CD14-positive monocyte (primary cell): ENCODE measurements around the gene CPB2. TPM values are rescaled to one million over a fixed set of nuclear protein-coding genes. Genes with fewer than 3 reads are reported as not detected.
A peak's percentile ranks its signal among the peaks of the same experiment; 100 is the strongest.

Experiments used
- DNase-seq, 3 donors: peaks; one replicate each; pipeline ENCODE4 v3.0.0-alpha.2; 2011 to 2022
- H2AFZ ChIP-seq: 2 replicates; pipeline ENCODE4 v1.6.0; 2012; ENCODE audit warnings: mild to moderate bottlenecking, low read depth, low read length, inconsistent platforms; ENCODE audit not compliant: insufficient read depth, poor library complexity, severe bottlenecking
- H3K27ac ChIP-seq, 2 donors: 1 replicate in 1 of 2; 2 replicates in 1 of 2; pipeline ENCODE4 v1.5.1; 2012 to 2013; ENCODE audit warnings: low read length in 2 of 2, control low read depth in 1 of 2, inconsistent platforms in 1 of 2, low read depth in 1 of 2, mild to moderate bottlenecking in 1 of 2
- H3K27me3 ChIP-seq, 2 donors: one replicate each; pipeline versions ENCODE4 v1.6.0 to v1.6.1; 2011 to 2013; ENCODE audit warnings: low read length in 2 of 2; ENCODE audit not compliant: control insufficient read depth in 2 of 2, insufficient read depth in 2 of 2
- H3K36me3 ChIP-seq, 2 donors: replicated peaks in 1 of 2; 1 replicate in 1 of 2; 2 replicates in 1 of 2; pipeline versions ENCODE4 v1.5.1 to v1.6.1; 2012 to 2013; ENCODE audit warnings: low read length in 2 of 2, control low read depth in 1 of 2, inconsistent platforms in 1 of 2, mild to moderate bottlenecking in 1 of 2; ENCODE audit not compliant: insufficient read depth in 2 of 2, control insufficient read depth in 1 of 2
- H3K4me1 ChIP-seq, 2 donors: 1 replicate in 1 of 2; 2 replicates in 1 of 2; pipeline versions ENCODE4 v1.5.1 to v1.6.1; 2012 to 2013; ENCODE audit warnings: low read length in 2 of 2, control low read depth in 1 of 2, inconsistent platforms in 1 of 2, mild to moderate bottlenecking in 1 of 2, moderate library complexity in 1 of 2; ENCODE audit not compliant: insufficient read depth in 2 of 2, control insufficient read depth in 1 of 2
- H3K4me2 ChIP-seq: replicated peaks from 2 replicates; pipeline ENCODE3; 2012; ENCODE audit warnings: low read length, moderate library complexity, mild to moderate bottlenecking; ENCODE audit not compliant: poor library complexity, severe bottlenecking; ENCODE audit errors: extremely low read depth
- H3K4me3 ChIP-seq, 3 experiments: fragments of 200-600 bp in 1 of 3; sonication (generic) in 1 of 3; replicated peaks in 1 of 3; 1 replicate in 2 of 3; 2 replicates in 1 of 3; pipeline ENCODE4 v1.5.1; 2011 to 2013; ENCODE audit warnings: low read length in 3 of 3, mild to moderate bottlenecking in 3 of 3, control low read depth in 2 of 3, low read depth in 2 of 3, inconsistent platforms in 1 of 3, moderate library complexity in 1 of 3
- H3K79me2 ChIP-seq: 2 replicates; pipeline ENCODE4 v1.6.0; 2012; ENCODE audit warnings: mild to moderate bottlenecking, control low read depth, inconsistent platforms, low read length, moderate library complexity; ENCODE audit not compliant: insufficient read depth
- H3K9ac ChIP-seq: 2 replicates; pipeline ENCODE4 v1.6.0; 2017; ENCODE audit warnings: low read length, mild to moderate bottlenecking; ENCODE audit not compliant: insufficient read depth, poor library complexity, severe bottlenecking
- H3K9me3 ChIP-seq, 2 donors: replicated peaks in 1 of 2; 1 replicate in 1 of 2; 2 replicates in 1 of 2; pipeline versions ENCODE4 v1.5.1 to v1.6.1; 2012 to 2013; ENCODE audit warnings: low read length in 2 of 2, control low read depth in 1 of 2; ENCODE audit not compliant: control insufficient read depth in 1 of 2, insufficient read depth in 1 of 2
- H4K20me1 ChIP-seq: 2 replicates; pipeline ENCODE4 v1.6.0; 2012; ENCODE audit warnings: mild to moderate bottlenecking, low read length, control low read depth, moderate library complexity; ENCODE audit not compliant: insufficient read depth
- H3K27ac Mint-ChIP-seq, 7 donors: one replicate each; pipeline ENCODE4 v1.8.0; 2020; ENCODE audit warnings: mild to moderate bottlenecking in 7 of 7, mixed read lengths in 7 of 7, moderate library complexity in 6 of 7, inconsistent platforms in 2 of 7
- H3K27me3 Mint-ChIP-seq, 3 donors: one replicate each; pipeline ENCODE4 v1.8.0; 2021 to 2022; ENCODE audit warnings: low read depth in 3 of 3, mild to moderate bottlenecking in 3 of 3, mixed read lengths in 3 of 3, moderate library complexity in 3 of 3, inconsistent platforms in 1 of 3
- H3K36me3 Mint-ChIP-seq, 2 donors: one replicate each; pipeline ENCODE4 v1.8.0; 2020; ENCODE audit warnings: mixed read lengths in 2 of 2, inconsistent platforms in 1 of 2, mild to moderate bottlenecking in 1 of 2
- H3K4me1 Mint-ChIP-seq: one replicate; pipeline ENCODE4 v1.8.0; 2020; ENCODE audit warnings: mild to moderate bottlenecking, mixed read lengths
- H3K4me3 Mint-ChIP-seq, 2 donors: one replicate each; pipeline ENCODE4 v1.8.0; 2020; ENCODE audit warnings: mild to moderate bottlenecking in 2 of 2, mixed read lengths in 2 of 2, moderate library complexity in 1 of 2
- H3K9me3 Mint-ChIP-seq, 7 donors: one replicate each; pipeline ENCODE4 v1.8.0; 2020 to 2022; ENCODE audit warnings: mixed read lengths in 7 of 7, mild to moderate bottlenecking in 6 of 7, moderate library complexity in 6 of 7, inconsistent platforms in 2 of 7
- WGBS: methylation state at CpG from one replicate; pipeline ENCODE4 v1.1.5; 2013; ENCODE audit warnings: missing lambda C conversion rate; ENCODE audit not compliant: insufficient coverage; 5-methylcytosine and 5-hydroxymethylcytosine counted together
- intact Hi-C, 2 donors: fragments of 100-400 bp; cut with micrococcal nuclease; formaldehyde crosslinking; loops; one replicate each; pipeline versions ENCODE4 v1.15.0 to v1.15.1; 2023
- polyA plus RNA-seq, 3 donors: library from polyadenylated mRNA; depleted of rRNA in 1 of 3; unstranded in 2 of 3; stranded (reverse) in 1 of 3; fragments of 300-500 nt in 2 of 3; fragments of >200 nt in 1 of 3; fragmentation: Illumina TruSeq in 2 of 3; gene quantifications; 1 replicate in 2 of 3; 2 replicates in 1 of 3; pipeline ENCODE4 v1.2.3, GENCODE V29; 2012 to 2021
- TF ChIP-seq, protein P1 (sequence below): fragments of 200-600 bp; IDR thresholded peaks from one replicate; pipeline ENCODE4 v1.8.0; 2022; ENCODE audit warnings: antibody characterized with exemption, mild to moderate bottlenecking

CPB2 gene
- polyA plus RNA-seq, 3 donors, result 0.15 to 0.18 TPM; not detected in 1

DNA sequence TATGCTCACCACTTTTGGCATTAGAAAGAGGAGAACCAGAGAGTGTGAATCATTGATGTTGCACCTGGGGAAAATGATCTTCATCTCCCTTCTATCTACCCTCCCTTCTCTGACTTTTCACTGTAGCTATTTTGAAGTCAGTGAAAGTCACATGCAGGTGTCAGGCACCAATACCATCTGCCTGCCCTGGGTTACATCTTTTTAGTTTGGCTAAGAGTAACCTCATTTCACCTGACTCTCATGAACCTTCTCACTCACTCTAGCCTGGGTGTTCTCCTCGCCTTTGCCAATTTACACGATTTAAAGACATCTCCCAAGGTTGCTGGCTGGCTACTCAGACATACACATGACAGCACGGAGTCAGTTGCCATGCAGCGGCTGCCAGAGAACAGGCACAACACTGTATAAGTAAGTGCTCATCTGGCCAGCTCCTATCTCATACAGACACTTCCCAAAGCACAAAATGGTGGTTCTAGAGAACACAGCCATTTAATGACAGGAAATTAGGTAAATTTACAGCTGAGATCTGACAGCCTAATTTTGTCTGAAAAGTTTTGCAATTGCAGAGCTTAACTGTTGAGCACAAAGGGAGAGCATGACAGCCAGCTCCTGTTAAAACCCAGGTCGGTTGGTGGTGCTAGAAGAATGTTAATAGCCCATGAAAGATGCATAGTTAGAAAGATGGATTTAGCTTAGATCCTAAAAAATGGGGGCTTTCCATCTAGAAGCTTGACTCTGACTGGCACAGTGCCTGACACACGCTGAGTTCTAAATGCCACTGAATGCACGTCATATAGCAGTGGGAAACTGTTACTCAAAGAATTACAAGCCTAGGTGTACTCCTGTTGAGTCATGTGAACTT, 44.7 kb upstream of the CPB2 start:
- peaks cover 96 to 100% of the 10 kb centered on the region in 2 donors for H3K36me3 ChIP-seq
- peaks cover 87 to 94% of the 10 kb centered on the region in 2 donors for H3K36me3 Mint-ChIP-seq
- intact Hi-C loops, result no loop called here
- peak overlapping the region in 1 of 2 donors; percentile 52 for H3K27ac ChIP-seq
- no peak for DNase-seq
- H3K27ac Mint-ChIP-seq, result peak overlapping the region in 3 of 7 donors; percentile 54 to 78 (median 65)
- H3K27me3 Mint-ChIP-seq, result no peaks in the 10 kb centered on the region
- no peaks in the 10 kb centered on the region for H3K9me3 ChIP-seq
- H3K9me3 Mint-ChIP-seq, result no peaks in the 10 kb centered on the region
- no peaks in the 10 kb centered on the region for H3K4me1 ChIP-seq
- H4K20me1 ChIP-seq, result peaks cover 100% of the 10 kb centered on the region
- no peak overlapping the region for H3K9ac ChIP-seq
- H3K4me1 Mint-ChIP-seq, result no peaks in the 10 kb centered on the region
- H2AFZ ChIP-seq, result no peak overlapping the region
- H3K27me3 ChIP-seq, result no peaks in the 10 kb centered on the region
- H3K4me2 ChIP-seq, result no peak overlapping the region
- WGBS, result 92% methylated on average over 3 of the region's 7 CpGs
- H3K4me3 ChIP-seq, result no peak overlapping the region
- TF ChIP-seq, protein P1, sequence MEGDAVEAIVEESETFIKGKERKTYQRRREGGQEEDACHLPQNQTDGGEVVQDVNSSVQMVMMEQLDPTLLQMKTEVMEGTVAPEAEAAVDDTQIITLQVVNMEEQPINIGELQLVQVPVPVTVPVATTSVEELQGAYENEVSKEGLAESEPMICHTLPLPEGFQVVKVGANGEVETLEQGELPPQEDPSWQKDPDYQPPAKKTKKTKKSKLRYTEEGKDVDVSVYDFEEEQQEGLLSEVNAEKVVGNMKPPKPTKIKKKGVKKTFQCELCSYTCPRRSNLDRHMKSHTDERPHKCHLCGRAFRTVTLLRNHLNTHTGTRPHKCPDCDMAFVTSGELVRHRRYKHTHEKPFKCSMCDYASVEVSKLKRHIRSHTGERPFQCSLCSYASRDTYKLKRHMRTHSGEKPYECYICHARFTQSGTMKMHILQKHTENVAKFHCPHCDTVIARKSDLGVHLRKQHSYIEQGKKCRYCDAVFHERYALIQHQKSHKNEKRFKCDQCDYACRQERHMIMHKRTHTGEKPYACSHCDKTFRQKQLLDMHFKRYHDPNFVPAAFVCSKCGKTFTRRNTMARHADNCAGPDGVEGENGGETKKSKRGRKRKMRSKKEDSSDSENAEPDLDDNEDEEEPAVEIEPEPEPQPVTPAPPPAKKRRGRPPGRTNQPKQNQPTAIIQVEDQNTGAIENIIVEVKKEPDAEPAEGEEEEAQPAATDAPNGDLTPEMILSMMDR, result no peak
- H3K4me3 Mint-ChIP-seq, result no peak overlapping the region
- peaks cover 92% of the 10 kb centered on the region for H3K79me2 ChIP-seq

- DNase-seq, result no peak
- intact Hi-C loops, result no loop called here
- H3K4me3 ChIP-seq, result no peak overlapping the region
- no peak overlapping the region for H3K9ac ChIP-seq
- no peaks in the 10 kb centered on the region for H3K9me3 Mint-ChIP-seq
- TF ChIP-seq, protein P1, result no peak
- no peak overlapping the region for H3K4me2 ChIP-seq
- peaks cover 91% of the 10 kb centered on the region for H3K79me2 ChIP-seq
- H3K36me3 ChIP-seq, result peaks cover 97 to 100% of the 10 kb centered on the region in 2 donors
- WGBS, result 100% methylated on average over 3 of the region's 3 CpGs
- H3K4me1 ChIP-seq, result no peaks in the 10 kb centered on the region
- H3K27ac Mint-ChIP-seq, result peak overlapping the region in 3 of 7 donors; percentile 14 to 71 (median 18)
- peaks cover 88 to 94% of the 10 kb centered on the region in 2 donors for H3K36me3 Mint-ChIP-seq
- no peak overlapping the region for H2AFZ ChIP-seq
- H4K20me1 ChIP-seq, result peaks cover 100% of the 10 kb centered on the region
- peak overlapping the region in 1 of 2 donors; percentile 1 for H3K27ac ChIP-seq
- no peaks in the 10 kb centered on the region for H3K27me3 Mint-ChIP-seq
- H3K4me1 Mint-ChIP-seq, result no peaks in the 10 kb centered on the region
- H3K9me3 ChIP-seq, result no peaks in the 10 kb centered on the region
- H3K27me3 ChIP-seq, result no peaks in the 10 kb centered on the region
- no peak overlapping the region for H3K4me3 Mint-ChIP-seq
Measured at GRCh38 chr13:46146898-46147297, 42.1 kb upstream of the CPB2 start.
